ENCODE data around the gene LENG9. TPM values are rescaled to one million over a fixed set of nuclear protein-coding genes. Genes with fewer than 3 reads are reported as not detected.

LENG9 gene
- total and polyA plus RNA-seq, 2 of the 13 experiments (the other 11 are each of a cell fraction or from before 2014, with no cell fraction given) = 0.75 to 2.9 TPM

DNA sequence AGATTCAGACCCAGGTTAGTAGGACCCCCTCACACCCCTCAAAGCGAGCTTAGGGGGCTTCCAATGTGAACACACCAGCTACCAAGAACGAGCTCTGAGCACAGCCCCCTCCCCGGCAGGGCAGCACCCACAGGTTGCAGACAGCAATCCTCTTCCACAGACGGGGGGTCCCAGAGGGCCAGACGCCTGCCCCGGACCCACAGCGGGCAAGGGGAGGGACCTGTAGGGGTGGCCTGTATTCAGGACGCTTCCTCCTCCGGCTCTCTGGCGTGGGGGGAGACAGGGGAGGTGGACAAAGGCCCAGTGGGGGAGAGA is 43.6 kb downstream of the LENG9 start (continued):
- TF ChIP-seq, protein P1, sequence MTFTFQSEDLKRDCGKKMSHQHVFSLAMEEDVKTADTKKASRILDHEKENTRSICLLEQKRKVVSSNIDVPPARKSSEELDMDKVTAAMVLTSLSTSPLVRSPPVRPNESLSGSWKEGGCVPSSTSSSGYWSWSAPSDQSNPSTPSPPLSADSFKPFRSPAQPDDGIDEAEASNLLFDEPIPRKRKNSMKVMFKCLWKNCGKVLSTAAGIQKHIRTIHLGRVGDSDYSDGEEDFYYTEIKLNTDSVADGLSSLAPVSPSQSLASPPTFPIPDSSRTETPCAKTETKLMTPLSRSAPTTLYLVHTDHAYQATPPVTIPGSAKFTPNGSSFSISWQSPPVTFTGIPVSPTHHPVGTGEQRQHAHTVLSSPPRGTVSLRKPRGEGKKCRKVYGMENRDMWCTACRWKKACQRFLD (CRISPR knock-in tag; IDR thresholded peaks at IDR 0.05; ENCODE audit: borderline replicate concordance) = no peak
- TF ChIP-seq, protein P2, sequence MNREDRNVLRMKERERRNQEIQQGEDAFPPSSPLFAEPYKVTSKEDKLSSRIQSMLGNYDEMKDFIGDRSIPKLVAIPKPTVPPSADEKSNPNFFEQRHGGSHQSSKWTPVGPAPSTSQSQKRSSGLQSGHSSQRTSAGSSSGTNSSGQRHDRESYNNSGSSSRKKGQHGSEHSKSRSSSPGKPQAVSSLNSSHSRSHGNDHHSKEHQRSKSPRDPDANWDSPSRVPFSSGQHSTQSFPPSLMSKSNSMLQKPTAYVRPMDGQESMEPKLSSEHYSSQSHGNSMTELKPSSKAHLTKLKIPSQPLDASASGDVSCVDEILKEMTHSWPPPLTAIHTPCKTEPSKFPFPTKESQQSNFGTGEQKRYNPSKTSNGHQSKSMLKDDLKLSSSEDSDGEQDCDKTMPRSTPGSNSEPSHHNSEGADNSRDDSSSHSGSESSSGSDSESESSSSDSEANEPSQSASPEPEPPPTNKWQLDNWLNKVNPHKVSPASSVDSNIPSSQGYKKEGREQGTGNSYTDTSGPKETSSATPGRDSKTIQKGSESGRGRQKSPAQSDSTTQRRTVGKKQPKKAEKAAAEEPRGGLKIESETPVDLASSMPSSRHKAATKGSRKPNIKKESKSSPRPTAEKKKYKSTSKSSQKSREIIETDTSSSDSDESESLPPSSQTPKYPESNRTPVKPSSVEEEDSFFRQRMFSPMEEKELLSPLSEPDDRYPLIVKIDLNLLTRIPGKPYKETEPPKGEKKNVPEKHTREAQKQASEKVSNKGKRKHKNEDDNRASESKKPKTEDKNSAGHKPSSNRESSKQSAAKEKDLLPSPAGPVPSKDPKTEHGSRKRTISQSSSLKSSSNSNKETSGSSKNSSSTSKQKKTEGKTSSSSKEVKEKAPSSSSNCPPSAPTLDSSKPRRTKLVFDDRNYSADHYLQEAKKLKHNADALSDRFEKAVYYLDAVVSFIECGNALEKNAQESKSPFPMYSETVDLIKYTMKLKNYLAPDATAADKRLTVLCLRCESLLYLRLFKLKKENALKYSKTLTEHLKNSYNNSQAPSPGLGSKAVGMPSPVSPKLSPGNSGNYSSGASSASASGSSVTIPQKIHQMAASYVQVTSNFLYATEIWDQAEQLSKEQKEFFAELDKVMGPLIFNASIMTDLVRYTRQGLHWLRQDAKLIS (CRISPR knock-in tag; IDR thresholded peaks at IDR 0.05) = no peak
- no peak for TF ChIP-seq FOXP1 (IDR thresholded peaks at IDR 0.05)
- TF ChIP-seq FOXP1 (CRISPR knock-in tag; IDR thresholded peaks at IDR 0.05) = no peak
- TF ChIP-seq FOXC1 (CRISPR knock-in tag; IDR thresholded peaks at IDR 0.05; ENCODE audit: borderline replicate concordance) = no peak
- TF ChIP-seq, protein P3, sequence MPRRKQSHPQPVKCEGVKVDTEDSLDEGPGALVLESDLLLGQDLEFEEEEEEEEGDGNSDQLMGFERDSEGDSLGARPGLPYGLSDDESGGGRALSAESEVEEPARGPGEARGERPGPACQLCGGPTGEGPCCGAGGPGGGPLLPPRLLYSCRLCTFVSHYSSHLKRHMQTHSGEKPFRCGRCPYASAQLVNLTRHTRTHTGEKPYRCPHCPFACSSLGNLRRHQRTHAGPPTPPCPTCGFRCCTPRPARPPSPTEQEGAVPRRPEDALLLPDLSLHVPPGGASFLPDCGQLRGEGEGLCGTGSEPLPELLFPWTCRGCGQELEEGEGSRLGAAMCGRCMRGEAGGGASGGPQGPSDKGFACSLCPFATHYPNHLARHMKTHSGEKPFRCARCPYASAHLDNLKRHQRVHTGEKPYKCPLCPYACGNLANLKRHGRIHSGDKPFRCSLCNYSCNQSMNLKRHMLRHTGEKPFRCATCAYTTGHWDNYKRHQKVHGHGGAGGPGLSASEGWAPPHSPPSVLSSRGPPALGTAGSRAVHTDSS (CRISPR knock-in tag; conservative IDR thresholded peaks at IDR 0.05) = no peak
- no peak for TF ChIP-seq SYNCRIP (IDR thresholded peaks at IDR 0.05; ENCODE audit: insufficient read depth, low read depth, low read length)
- no peak for TF ChIP-seq BRCA1 (CRISPR knock-in tag; IDR thresholded peaks at IDR 0.05)
- TF ChIP-seq, protein P4, sequence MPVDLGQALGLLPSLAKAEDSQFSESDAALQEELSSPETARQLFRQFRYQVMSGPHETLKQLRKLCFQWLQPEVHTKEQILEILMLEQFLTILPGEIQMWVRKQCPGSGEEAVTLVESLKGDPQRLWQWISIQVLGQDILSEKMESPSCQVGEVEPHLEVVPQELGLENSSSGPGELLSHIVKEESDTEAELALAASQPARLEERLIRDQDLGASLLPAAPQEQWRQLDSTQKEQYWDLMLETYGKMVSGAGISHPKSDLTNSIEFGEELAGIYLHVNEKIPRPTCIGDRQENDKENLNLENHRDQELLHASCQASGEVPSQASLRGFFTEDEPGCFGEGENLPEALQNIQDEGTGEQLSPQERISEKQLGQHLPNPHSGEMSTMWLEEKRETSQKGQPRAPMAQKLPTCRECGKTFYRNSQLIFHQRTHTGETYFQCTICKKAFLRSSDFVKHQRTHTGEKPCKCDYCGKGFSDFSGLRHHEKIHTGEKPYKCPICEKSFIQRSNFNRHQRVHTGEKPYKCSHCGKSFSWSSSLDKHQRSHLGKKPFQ (CRISPR knock-in tag; IDR thresholded peaks at IDR 0.05; ENCODE audit: insufficient replicate concordance) = no peak
- no peak for TF ChIP-seq SRSF4 (IDR thresholded peaks at IDR 0.05; ENCODE audit: low read depth, low read length, poor library complexity, severe bottlenecking)
- TF ChIP-seq, protein P5, sequence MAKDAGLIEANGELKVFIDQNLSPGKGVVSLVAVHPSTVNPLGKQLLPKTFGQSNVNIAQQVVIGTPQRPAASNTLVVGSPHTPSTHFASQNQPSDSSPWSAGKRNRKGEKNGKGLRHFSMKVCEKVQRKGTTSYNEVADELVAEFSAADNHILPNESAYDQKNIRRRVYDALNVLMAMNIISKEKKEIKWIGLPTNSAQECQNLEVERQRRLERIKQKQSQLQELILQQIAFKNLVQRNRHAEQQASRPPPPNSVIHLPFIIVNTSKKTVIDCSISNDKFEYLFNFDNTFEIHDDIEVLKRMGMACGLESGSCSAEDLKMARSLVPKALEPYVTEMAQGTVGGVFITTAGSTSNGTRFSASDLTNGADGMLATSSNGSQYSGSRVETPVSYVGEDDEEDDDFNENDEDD (CRISPR knock-in tag; IDR thresholded peaks at IDR 0.05; ENCODE audit: borderline replicate concordance) = no peak; the same call in 1 of the 2 replicates
- no peak for TF ChIP-seq JUN (CRISPR knock-in tag; IDR thresholded peaks at IDR 0.05)
- TF ChIP-seq RFX5 (IDR thresholded peaks at IDR 0.05; ENCODE audit: low read depth, low read length) = no peak
- TF ChIP-seq, protein P6, sequence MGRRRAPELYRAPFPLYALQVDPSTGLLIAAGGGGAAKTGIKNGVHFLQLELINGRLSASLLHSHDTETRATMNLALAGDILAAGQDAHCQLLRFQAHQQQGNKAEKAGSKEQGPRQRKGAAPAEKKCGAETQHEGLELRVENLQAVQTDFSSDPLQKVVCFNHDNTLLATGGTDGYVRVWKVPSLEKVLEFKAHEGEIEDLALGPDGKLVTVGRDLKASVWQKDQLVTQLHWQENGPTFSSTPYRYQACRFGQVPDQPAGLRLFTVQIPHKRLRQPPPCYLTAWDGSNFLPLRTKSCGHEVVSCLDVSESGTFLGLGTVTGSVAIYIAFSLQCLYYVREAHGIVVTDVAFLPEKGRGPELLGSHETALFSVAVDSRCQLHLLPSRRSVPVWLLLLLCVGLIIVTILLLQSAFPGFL (CRISPR knock-in tag; IDR thresholded peaks at IDR 0.05) = no peak
- no peak for TF ChIP-seq ZSCAN21 (CRISPR knock-in tag; IDR thresholded peaks at IDR 0.05; ENCODE audit: borderline replicate concordance)
- TF ChIP-seq ZNF775 (CRISPR knock-in tag; IDR thresholded peaks at IDR 0.05; ENCODE audit: borderline replicate concordance) = no peak
- TF ChIP-seq, protein P7, sequence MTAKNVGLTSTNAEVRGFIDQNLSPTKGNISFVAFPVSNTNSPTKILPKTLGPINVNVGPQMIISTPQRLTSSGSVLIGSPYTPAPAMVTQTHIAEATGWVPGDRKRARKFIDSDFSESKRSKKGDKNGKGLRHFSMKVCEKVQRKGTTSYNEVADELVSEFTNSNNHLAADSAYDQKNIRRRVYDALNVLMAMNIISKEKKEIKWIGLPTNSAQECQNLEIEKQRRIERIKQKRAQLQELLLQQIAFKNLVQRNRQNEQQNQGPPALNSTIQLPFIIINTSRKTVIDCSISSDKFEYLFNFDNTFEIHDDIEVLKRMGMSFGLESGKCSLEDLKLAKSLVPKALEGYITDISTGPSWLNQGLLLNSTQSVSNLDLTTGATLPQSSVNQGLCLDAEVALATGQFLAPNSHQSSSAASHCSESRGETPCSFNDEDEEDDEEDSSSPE (CRISPR knock-in tag; IDR thresholded peaks at IDR 0.05) = no peak
- no peak for TF ChIP-seq SMAD9 (CRISPR knock-in tag; IDR thresholded peaks at IDR 0.05)
- no peak for TF ChIP-seq ZFP82 (CRISPR knock-in tag; IDR thresholded peaks at IDR 0.05; ENCODE audit: borderline replicate concordance)

All from HepG2 (cell line).